LNCaP clone FGC (cell line): ENCODE results near the gene SLC45A1.

Experiments used
- DNase-seq: peaks from one replicate; pipeline ENCODE4 v3.0.0-alpha.2; 2011; ENCODE audit warnings: low read depth
- H3K4me3 ChIP-seq: 2 replicates; pipeline ENCODE4 v1.5.1; 2011; ENCODE audit warnings: mild to moderate bottlenecking, low read depth, low read length, control low read depth
- CTCF ChIP-seq: IDR thresholded peaks from 2 replicates; pipeline ENCODE4 v1.5.1; 2012; ENCODE audit warnings: mild to moderate bottlenecking; ENCODE audit not compliant: control insufficient read depth, insufficient read depth; ENCODE audit errors: extremely low read depth

Gene SLC45A1

GRCh38 chr1:8384088-8384487, 66.2 kb downstream of the SLC45A1 start:
- TF ChIP-seq CTCF = no peak
- no peak overlapping the region for H3K4me3 ChIP-seq
- DNase-seq = no peak

- no peak for DNase-seq
- no peak for TF ChIP-seq CTCF
- no peak overlapping the region for H3K4me3 ChIP-seq
Observed at GRCh38 chr1:8384577-8384976, 66.7 kb downstream of the SLC45A1 start.

GRCh38 chr1:8386247-8386646, 68.3 kb downstream of the SLC45A1 start:
- no peak for TF ChIP-seq CTCF
- no peak for DNase-seq
- H3K4me3 ChIP-seq = no peak overlapping the region

GRCh38 chr1:8388732-8389562, 71.0 kb downstream of the SLC45A1 start:
- no peak for TF ChIP-seq CTCF
- no peak for DNase-seq

GRCh38 chr1:8389958-8390535, 72.1 kb downstream of the SLC45A1 start:
- no peak for TF ChIP-seq CTCF

More at GRCh38 chr1:8388732-8389562, 71.0 kb downstream of the SLC45A1 start:
- H3K4me3 ChIP-seq = no peak overlapping the region

GRCh38 chr1:8390707-8391106, 72.8 kb downstream of the SLC45A1 start:
- no peak overlapping the region for H3K4me3 ChIP-seq
- TF ChIP-seq CTCF = no peak
- no peak for DNase-seq

More at GRCh38 chr1:8389958-8390535, 72.1 kb downstream of the SLC45A1 start:
- no peak for DNase-seq
- H3K4me3 ChIP-seq = no peak overlapping the region
